ENCODE data around the gene SV2C.

Gene SV2C

GRCh38 chr5:76137887-76138542, 54.8 kb downstream of the SV2C start:
- ATAC-seq = no peak

DNA sequence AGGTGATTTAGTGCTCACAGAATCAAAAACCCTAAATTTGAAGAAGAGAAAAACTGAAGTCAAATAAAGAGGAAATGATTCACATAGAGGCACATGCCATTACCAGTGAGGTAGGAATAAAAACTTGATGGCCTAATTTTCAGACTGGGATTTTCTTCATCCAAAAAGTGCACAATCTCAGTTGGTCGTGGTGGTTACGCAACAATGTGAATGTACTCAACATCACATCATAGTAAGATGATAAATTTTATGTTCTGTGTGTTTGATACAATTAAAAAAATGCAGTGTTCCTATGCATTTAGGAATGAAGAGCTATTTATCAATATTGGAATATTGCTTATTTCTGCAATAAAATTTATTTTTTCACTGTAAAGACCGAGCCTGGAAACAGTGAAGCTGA, 60.7 kb downstream of the SV2C start:
- ATAC-seq = no peak
- TF ChIP-seq TCF4 (CRISPR knock-in tag; IDR thresholded peaks at IDR 0.05; ENCODE audit: borderline replicate concordance) (no peak), RARB (CRISPR knock-in tag; IDR thresholded peaks at IDR 0.05) (no peak), ZFP30 (CRISPR knock-in tag; IDR thresholded peaks at IDR 0.05) (no peak), ZNF565 (CRISPR knock-in tag; conservative IDR thresholded peaks at IDR 0.05; ENCODE audit: low read depth) (no peak), PPARA (CRISPR knock-in tag; IDR thresholded peaks at IDR 0.05; ENCODE audit: borderline replicate concordance) (no peak), ZC3H10 (CRISPR knock-in tag; IDR thresholded peaks at IDR 0.05) (no peak), CSDC2 (CRISPR knock-in tag; IDR thresholded peaks at IDR 0.05) (no peak), ZNF70 (CRISPR knock-in tag; IDR thresholded peaks at IDR 0.05) (no peak), ISL1 (CRISPR knock-in tag; IDR thresholded peaks at IDR 0.05) (no peak), BACH2 (CRISPR knock-in tag; IDR thresholded peaks at IDR 0.05; ENCODE audit: borderline replicate concordance) (no peak), ESRRG (CRISPR knock-in tag; IDR thresholded peaks at IDR 0.05) (no peak)
- TF ChIP-seq, protein P1, sequence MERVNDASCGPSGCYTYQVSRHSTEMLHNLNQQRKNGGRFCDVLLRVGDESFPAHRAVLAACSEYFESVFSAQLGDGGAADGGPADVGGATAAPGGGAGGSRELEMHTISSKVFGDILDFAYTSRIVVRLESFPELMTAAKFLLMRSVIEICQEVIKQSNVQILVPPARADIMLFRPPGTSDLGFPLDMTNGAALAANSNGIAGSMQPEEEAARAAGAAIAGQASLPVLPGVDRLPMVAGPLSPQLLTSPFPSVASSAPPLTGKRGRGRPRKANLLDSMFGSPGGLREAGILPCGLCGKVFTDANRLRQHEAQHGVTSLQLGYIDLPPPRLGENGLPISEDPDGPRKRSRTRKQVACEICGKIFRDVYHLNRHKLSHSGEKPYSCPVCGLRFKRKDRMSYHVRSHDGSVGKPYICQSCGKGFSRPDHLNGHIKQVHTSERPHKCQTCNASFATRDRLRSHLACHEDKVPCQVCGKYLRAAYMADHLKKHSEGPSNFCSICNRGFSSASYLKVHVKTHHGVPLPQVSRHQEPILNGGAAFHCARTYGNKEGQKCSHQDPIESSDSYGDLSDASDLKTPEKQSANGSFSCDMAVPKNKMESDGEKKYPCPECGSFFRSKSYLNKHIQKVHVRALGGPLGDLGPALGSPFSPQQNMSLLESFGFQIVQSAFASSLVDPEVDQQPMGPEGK (CRISPR knock-in tag; IDR thresholded peaks at IDR 0.05; ENCODE audit: borderline replicate concordance) = no peak
- TF ChIP-seq, protein P2, sequence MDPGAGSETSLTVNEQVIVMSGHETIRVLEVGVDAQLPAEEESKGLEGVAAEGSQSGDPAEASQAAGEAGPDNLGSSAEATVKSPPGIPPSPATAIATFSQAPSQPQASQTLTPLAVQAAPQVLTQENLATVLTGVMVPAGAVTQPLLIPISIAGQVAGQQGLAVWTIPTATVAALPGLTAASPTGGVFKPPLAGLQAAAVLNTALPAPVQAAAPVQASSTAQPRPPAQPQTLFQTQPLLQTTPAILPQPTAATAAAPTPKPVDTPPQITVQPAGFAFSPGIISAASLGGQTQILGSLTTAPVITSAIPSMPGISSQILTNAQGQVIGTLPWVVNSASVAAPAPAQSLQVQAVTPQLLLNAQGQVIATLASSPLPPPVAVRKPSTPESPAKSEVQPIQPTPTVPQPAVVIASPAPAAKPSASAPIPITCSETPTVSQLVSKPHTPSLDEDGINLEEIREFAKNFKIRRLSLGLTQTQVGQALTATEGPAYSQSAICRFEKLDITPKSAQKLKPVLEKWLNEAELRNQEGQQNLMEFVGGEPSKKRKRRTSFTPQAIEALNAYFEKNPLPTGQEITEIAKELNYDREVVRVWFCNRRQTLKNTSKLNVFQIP (CRISPR knock-in tag; IDR thresholded peaks at IDR 0.05; ENCODE audit: borderline replicate concordance, low read depth) = no peak
- TF ChIP-seq, protein P3, sequence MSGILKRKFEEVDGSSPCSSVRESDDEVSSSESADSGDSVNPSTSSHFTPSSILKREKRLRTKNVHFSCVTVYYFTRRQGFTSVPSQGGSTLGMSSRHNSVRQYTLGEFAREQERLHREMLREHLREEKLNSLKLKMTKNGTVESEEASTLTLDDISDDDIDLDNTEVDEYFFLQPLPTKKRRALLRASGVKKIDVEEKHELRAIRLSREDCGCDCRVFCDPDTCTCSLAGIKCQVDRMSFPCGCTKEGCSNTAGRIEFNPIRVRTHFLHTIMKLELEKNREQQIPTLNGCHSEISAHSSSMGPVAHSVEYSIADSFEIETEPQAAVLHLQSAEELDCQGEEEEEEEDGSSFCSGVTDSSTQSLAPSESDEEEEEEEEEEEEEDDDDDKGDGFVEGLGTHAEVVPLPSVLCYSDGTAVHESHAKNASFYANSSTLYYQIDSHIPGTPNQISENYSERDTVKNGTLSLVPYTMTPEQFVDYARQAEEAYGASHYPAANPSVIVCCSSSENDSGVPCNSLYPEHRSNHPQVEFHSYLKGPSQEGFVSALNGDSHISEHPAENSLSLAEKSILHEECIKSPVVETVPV (CRISPR knock-in tag; IDR thresholded peaks at IDR 0.05) = no peak

More at GRCh38 chr5:76137887-76138542, 54.8 kb downstream of the SV2C start:
- TF ChIP-seq ZNF8 (CRISPR knock-in tag; IDR thresholded peaks at IDR 0.05) = peak; percentile 93
- TF ChIP-seq, protein P4, sequence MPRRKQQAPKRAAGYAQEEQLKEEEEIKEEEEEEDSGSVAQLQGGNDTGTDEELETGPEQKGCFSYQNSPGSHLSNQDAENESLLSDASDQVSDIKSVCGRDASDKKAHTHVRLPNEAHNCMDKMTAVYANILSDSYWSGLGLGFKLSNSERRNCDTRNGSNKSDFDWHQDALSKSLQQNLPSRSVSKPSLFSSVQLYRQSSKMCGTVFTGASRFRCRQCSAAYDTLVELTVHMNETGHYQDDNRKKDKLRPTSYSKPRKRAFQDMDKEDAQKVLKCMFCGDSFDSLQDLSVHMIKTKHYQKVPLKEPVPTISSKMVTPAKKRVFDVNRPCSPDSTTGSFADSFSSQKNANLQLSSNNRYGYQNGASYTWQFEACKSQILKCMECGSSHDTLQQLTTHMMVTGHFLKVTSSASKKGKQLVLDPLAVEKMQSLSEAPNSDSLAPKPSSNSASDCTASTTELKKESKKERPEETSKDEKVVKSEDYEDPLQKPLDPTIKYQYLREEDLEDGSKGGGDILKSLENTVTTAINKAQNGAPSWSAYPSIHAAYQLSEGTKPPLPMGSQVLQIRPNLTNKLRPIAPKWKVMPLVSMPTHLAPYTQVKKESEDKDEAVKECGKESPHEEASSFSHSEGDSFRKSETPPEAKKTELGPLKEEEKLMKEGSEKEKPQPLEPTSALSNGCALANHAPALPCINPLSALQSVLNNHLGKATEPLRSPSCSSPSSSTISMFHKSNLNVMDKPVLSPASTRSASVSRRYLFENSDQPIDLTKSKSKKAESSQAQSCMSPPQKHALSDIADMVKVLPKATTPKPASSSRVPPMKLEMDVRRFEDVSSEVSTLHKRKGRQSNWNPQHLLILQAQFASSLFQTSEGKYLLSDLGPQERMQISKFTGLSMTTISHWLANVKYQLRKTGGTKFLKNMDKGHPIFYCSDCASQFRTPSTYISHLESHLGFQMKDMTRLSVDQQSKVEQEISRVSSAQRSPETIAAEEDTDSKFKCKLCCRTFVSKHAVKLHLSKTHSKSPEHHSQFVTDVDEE (CRISPR knock-in tag; IDR thresholded peaks at IDR 0.05) = 0 out of 2 replicates have a peak, but pooled peaks have one; percentile 50
- no peak for TF ChIP-seq GLIS3 (CRISPR knock-in tag; IDR thresholded peaks at IDR 0.05)
- no peak for TF ChIP-seq CSDC2 (CRISPR knock-in tag; IDR thresholded peaks at IDR 0.05)
- TF ChIP-seq TCF4 (CRISPR knock-in tag; IDR thresholded peaks at IDR 0.05; ENCODE audit: borderline replicate concordance) = peak; percentile 60

- no peak for ATAC-seq
- TF ChIP-seq CSDC2 (CRISPR knock-in tag; IDR thresholded peaks at IDR 0.05) (no peak), ZNF565 (CRISPR knock-in tag; conservative IDR thresholded peaks at IDR 0.05; ENCODE audit: low read depth) (no peak), CREB5 (CRISPR knock-in tag; IDR thresholded peaks at IDR 0.05; ENCODE audit: low read depth) (no peak), ARNTL (CRISPR knock-in tag; IDR thresholded peaks at IDR 0.05; ENCODE audit: borderline replicate concordance, low read depth) (no peak), PPARA (CRISPR knock-in tag; IDR thresholded peaks at IDR 0.05; ENCODE audit: borderline replicate concordance) (no peak), SNAI2 (CRISPR knock-in tag; IDR thresholded peaks at IDR 0.05) (no peak), ESRRG (CRISPR knock-in tag; IDR thresholded peaks at IDR 0.05) (no peak), ZC3H10 (CRISPR knock-in tag; IDR thresholded peaks at IDR 0.05) (no peak), OSR1 (CRISPR knock-in tag; IDR thresholded peaks at IDR 0.05) (no peak), TOX (CRISPR knock-in tag; IDR thresholded peaks at IDR 0.05; ENCODE audit: borderline replicate concordance) (no peak), TCF4 (CRISPR knock-in tag; IDR thresholded peaks at IDR 0.05; ENCODE audit: borderline replicate concordance) (no peak)
- TF ChIP-seq, protein P2 (CRISPR knock-in tag; IDR thresholded peaks at IDR 0.05; ENCODE audit: borderline replicate concordance, low read depth) = no peak
- TF ChIP-seq, protein P4 (CRISPR knock-in tag; IDR thresholded peaks at IDR 0.05) = no peak
Observed at GRCh38 chr5:76144513-76145274, 61.5 kb downstream of the SV2C start.

All from SK-N-SH treated with all-trans-retinoic acid at 6 μM for 48 hours (cell line).